Liver (tissue), 9 donors: ENCODE measurements around the gene CAMSAP1. TPM values are rescaled to one million over a fixed set of nuclear protein-coding genes. Genes with fewer than 3 reads are reported as not detected.

Source experiments
- DNase-seq: peaks from one replicate; pipeline ENCODE4 v3.0.0-alpha.2; 2017; ENCODE audit warnings: low spot score
- H3K27ac ChIP-seq, 2 donors: one replicate each; pipeline ENCODE4 v1.7.0; 2013; ENCODE audit warnings: inconsistent platforms in 2 of 2, low read length in 2 of 2, control low read depth in 1 of 2, low read depth in 1 of 2, mild to moderate bottlenecking in 1 of 2
- H3K27me3 ChIP-seq, 4 donors: one replicate each; pipeline versions ENCODE4 v1.6.1 to v1.7.0; 2013; ENCODE audit warnings: low read length in 3 of 4, inconsistent platforms in 1 of 4, mild to moderate bottlenecking in 1 of 4, moderate library complexity in 1 of 4; ENCODE audit not compliant: control insufficient read depth in 4 of 4, insufficient read depth in 4 of 4
- H3K36me3 ChIP-seq, 4 donors: one replicate each; pipeline versions ENCODE4 v1.6.1 to v1.7.0; 2013; ENCODE audit warnings: low read length in 3 of 4, mild to moderate bottlenecking in 3 of 4, low read depth in 1 of 4, moderate library complexity in 1 of 4; ENCODE audit not compliant: control insufficient read depth in 4 of 4, insufficient read depth in 3 of 4
- H3K4me1 ChIP-seq, 4 donors: one replicate each; pipeline versions ENCODE4 v1.6.1 to v1.7.0; 2013; ENCODE audit warnings: low read length in 3 of 4, mild to moderate bottlenecking in 3 of 4, moderate library complexity in 1 of 4; ENCODE audit not compliant: control insufficient read depth in 4 of 4, insufficient read depth in 4 of 4
- H3K4me3 ChIP-seq, 3 donors: one replicate each; pipeline versions ENCODE4 v1.6.1 to v1.7.0; 2013; ENCODE audit warnings: low read length in 3 of 3, control low read depth in 1 of 3, low read depth in 1 of 3, mild to moderate bottlenecking in 1 of 3
- H3K9ac ChIP-seq, 2 donors: one replicate each; pipeline ENCODE4 v1.7.0; 2013; ENCODE audit warnings: low read length in 2 of 2, mild to moderate bottlenecking in 2 of 2, moderate library complexity in 2 of 2, control low read depth in 1 of 2, low read depth in 1 of 2
- H3K9me3 ChIP-seq, 4 donors: one replicate each; pipeline versions ENCODE4 v1.6.1 to v1.7.0; 2013; ENCODE audit warnings: low read length in 3 of 4; ENCODE audit not compliant: control insufficient read depth in 4 of 4
- ATF3 ChIP-seq: IDR thresholded peaks from 2 replicates; pipeline ENCODE4 v1.6.1; 2016; ENCODE audit warnings: antibody characterized with exemption
- CTCF ChIP-seq: fragments of 150-350 bp; IDR thresholded peaks from 2 replicates; pipeline ENCODE4 v1.5.1; 2017; ENCODE audit warnings: improper control_type of control experiment, low read depth, low read length; ENCODE audit not compliant: missing input control
- EGR1 ChIP-seq, 2 donors: IDR thresholded peaks; 2 replicates each; pipeline ENCODE4 v1.6.1; 2016 to 2018; ENCODE audit warnings: antibody characterized with exemption in 2 of 2, low read depth in 2 of 2
- FOXA1 ChIP-seq: IDR thresholded peaks from 2 replicates; pipeline ENCODE4 v1.6.1; 2016; ENCODE audit warnings: antibody characterized with exemption
- FOXA2 ChIP-seq: IDR thresholded peaks from 2 replicates; pipeline ENCODE4 v1.6.1; 2016; ENCODE audit warnings: antibody characterized with exemption
- GABPA ChIP-seq, 2 donors: IDR thresholded peaks in 1 of 2; conservative IDR thresholded peaks in 1 of 2; 2 replicates each; pipeline ENCODE4 v1.6.1; 2016; ENCODE audit warnings: antibody characterized with exemption in 2 of 2, mild to moderate bottlenecking in 1 of 2, moderate library complexity in 1 of 2
- HNF4A ChIP-seq, 2 donors: conservative IDR thresholded peaks; 2 replicates each; pipeline ENCODE4 v1.6.1; 2016; ENCODE audit warnings: antibody characterized with exemption in 2 of 2, mild to moderate bottlenecking in 2 of 2
- HNF4G ChIP-seq: IDR thresholded peaks from 2 replicates; pipeline ENCODE4 v1.6.1; 2016; ENCODE audit warnings: antibody characterized with exemption
- JUND ChIP-seq, 2 donors: IDR thresholded peaks; 2 replicates each; pipeline ENCODE4 v1.6.1; 2016; ENCODE audit warnings: antibody characterized with exemption in 2 of 2
- MAX ChIP-seq: IDR thresholded peaks from 2 replicates; pipeline ENCODE4 v1.6.1; 2016; ENCODE audit warnings: antibody characterized with exemption
- NR2F2 ChIP-seq: IDR thresholded peaks from 2 replicates; pipeline ENCODE4 v1.6.1; 2016; ENCODE audit warnings: antibody characterized with exemption
- RAD21 ChIP-seq, 2 donors: IDR thresholded peaks; 2 replicates each; pipeline ENCODE4 v1.6.1; 2016; ENCODE audit warnings: antibody characterized with exemption in 2 of 2, mild to moderate bottlenecking in 2 of 2
- REST ChIP-seq: IDR thresholded peaks from 2 replicates; pipeline ENCODE4 v1.6.1; 2016; ENCODE audit warnings: antibody characterized with exemption, mild to moderate bottlenecking
- RXRA ChIP-seq, 2 donors: IDR thresholded peaks; 2 replicates each; pipeline ENCODE4 v1.6.1; 2017 to 2018; ENCODE audit warnings: antibody characterized with exemption in 2 of 2, mild to moderate bottlenecking in 1 of 2
- SP1 ChIP-seq: IDR thresholded peaks from 2 replicates; pipeline ENCODE4 v1.6.1; 2018; ENCODE audit warnings: antibody characterized with exemption, mild to moderate bottlenecking
- TAF1 ChIP-seq: conservative IDR thresholded peaks from 2 replicates; pipeline ENCODE4 v1.6.1; 2016; ENCODE audit warnings: antibody characterized with exemption, mild to moderate bottlenecking
- YY1 ChIP-seq: IDR thresholded peaks from 2 replicates; pipeline ENCODE4 v1.6.1; 2016; ENCODE audit warnings: antibody characterized with exemption, mild to moderate bottlenecking
- ZBTB33 ChIP-seq: IDR thresholded peaks from 2 replicates; pipeline ENCODE4 v1.6.1; 2016; ENCODE audit warnings: antibody characterized with exemption
- WGBS: extraction: QIAGEN DNeasy Blood & Tissue Kit; methylation state at CpG from one replicate; pipeline ENCODE4 v1.1.7; 2013; 5-methylcytosine and 5-hydroxymethylcytosine counted together
- polyA plus RNA-seq, 2 donors: library from polyadenylated mRNA; stranded (reverse) in 1 of 2; unstranded in 1 of 2; fragments of 200-250 nt in 1 of 2; fragments of >200 nt in 1 of 2; fragmentation: Nextera tagmentation in 1 of 2; extraction: Ambion mirVana in 1 of 2; gene quantifications; one replicate each; pipeline versions ENCODE4 v1.2.1 to v1.2.3, GENCODE V29; 2013 to 2015
- total RNA-seq, 2 donors: library from RNA; depleted of rRNA; stranded (reverse); fragments of >200 nt; gene quantifications; one replicate each; pipeline ENCODE4 v1.2.3, GENCODE V29; 2014
- donor health status: healthy.
- donor health status: healthy.
- donor health status: healthy.
- donor health status: healthy.
- donor health status: healthy.

CAMSAP1 gene
- total and polyA plus RNA-seq, 4 donors: 0.97 to 6.4 (median 5.1) TPM

- H3K27me3 ChIP-seq: no peaks in the 10 kb centered on the region
- H3K9ac ChIP-seq: no peak overlapping the region
- H3K27ac ChIP-seq: no peak overlapping the region
- WGBS: 75% methylated on average over 11 of the region's 11 CpGs
- no peaks in the 10 kb centered on the region for H3K36me3 ChIP-seq
- H3K4me3 ChIP-seq: no peak overlapping the region
- no peaks in the 10 kb centered on the region for H3K9me3 ChIP-seq
- no peak for DNase-seq
- no peaks in the 10 kb centered on the region for H3K4me1 ChIP-seq
- TF ChIP-seq ATF3: no peak
- no peak for TF ChIP-seq RXRA (IDR thresholded peaks at IDR 0.05)
- no peak for TF ChIP-seq RAD21 (IDR thresholded peaks at IDR 0.05)
- no peak for TF ChIP-seq HNF4G
- TF ChIP-seq YY1: no peak
- no peak for TF ChIP-seq MAX
- TF ChIP-seq FOXA1: no peak
- TF ChIP-seq TAF1: no peak
- TF ChIP-seq GABPA (IDR thresholded peaks at IDR 0.05 in 1 of 2, conservative IDR thresholded peaks at IDR 0.05 in 1 of 2): no peak
- no peak for TF ChIP-seq ZBTB33
- no peak for TF ChIP-seq JUND (IDR thresholded peaks at IDR 0.05)
- TF ChIP-seq CTCF: no peak
- TF ChIP-seq HNF4A (conservative IDR thresholded peaks at IDR 0.05): no peak
- no peak for TF ChIP-seq NR2F2
- TF ChIP-seq FOXA2: no peak
- TF ChIP-seq SP1: no peak
Measured at GRCh38 chr9:135790850-135791249, 116.5 kb downstream of the CAMSAP1 start.

- WGBS: 95% methylated on average over 10 of the region's 10 CpGs
- TF ChIP-seq EGR1 (IDR thresholded peaks at IDR 0.05; ENCODE audit: low read depth in 2 of 2): no peak
- no peak for TF ChIP-seq JUND (IDR thresholded peaks at IDR 0.05)
- no peak for TF ChIP-seq FOXA2
- no peak for TF ChIP-seq HNF4G
- no peak for TF ChIP-seq HNF4A (conservative IDR thresholded peaks at IDR 0.05)
- no peak for TF ChIP-seq ZBTB33
- TF ChIP-seq REST: no peak
- no peak for TF ChIP-seq TAF1
- TF ChIP-seq NR2F2: no peak
- no peak for TF ChIP-seq CTCF
- TF ChIP-seq RAD21 (IDR thresholded peaks at IDR 0.05): no peak
- TF ChIP-seq SP1: no peak
- no peak for TF ChIP-seq FOXA1
- TF ChIP-seq ATF3: no peak
- no peak for TF ChIP-seq RXRA (IDR thresholded peaks at IDR 0.05)
- no peak for TF ChIP-seq GABPA (IDR thresholded peaks at IDR 0.05 in 1 of 2, conservative IDR thresholded peaks at IDR 0.05 in 1 of 2)
- no peak for TF ChIP-seq YY1
- TF ChIP-seq MAX: no peak
- no peak overlapping the region for H3K9ac ChIP-seq
Measured at GRCh38 chr9:135790356-135790755, 117.0 kb downstream of the CAMSAP1 start.

More at GRCh38 chr9:135790356-135790755, 117.0 kb downstream of the CAMSAP1 start:
- Histone ChIP-seq H3K27ac (no peak overlapping the region), H3K4me3 (no peak overlapping the region), H3K4me1 (no peaks in the 10 kb centered on the region), H3K9me3 (no peaks in the 10 kb centered on the region), H3K27me3 (no peaks in the 10 kb centered on the region), H3K36me3 (no peaks in the 10 kb centered on the region)
- no peak for DNase-seq
